Measurements from ENCODE around the gene MED28. TPM values are rescaled to one million over a fixed set of nuclear protein-coding genes. Genes with fewer than 3 reads are reported as not detected.
"Not testable (repeated sequence)": the region's sequence is repeated elsewhere in the genome, so short reads cannot be mapped to it uniquely, and the experiment has no call there.

MED28 gene
- 10 to 100 TPM; 53.4 to 56.3 TPM for total RNA-seq

- ATAC-seq: peak; percentile 92
- Mint-ChIP-seq H3K4me3 (peak within 1 kb of the TSS; percentile 95), H3K36me3 (peaks cover 15% of the 10 kb centered on the region), H3K9me3 (ENCODE audit: low read depth) (no peaks in the 10 kb centered on the region), H3K27me3 (no peaks in the 10 kb centered on the region), H3K4me1 (peaks cover 45% of the 10 kb centered on the region), H3K27ac (peak within 1 kb of the TSS; percentile 96)
- CTCF ChIA-PET: interaction anchor here (1.1 to 2.3 kb wide), 5 partner anchors 18 to 202 kb away, joined by 3 to 13 read pairs (median 4); partner anchors contain the start of gene DCAF16
- DNase-seq: peak; percentile 98
Measured at GRCh38 chr4:17614416-17615299, at the start of gene MED28. MED28 (plus strand) TSS chr4:17614641; CDS start chr4:17614655, 14 bp downstream.

GRCh38 chr4:17565846-17566245 is 48.6 kb upstream of the MED28 start:
- ATAC-seq (no peak), DNase-seq (no peak)
- H3K27me3 Mint-ChIP-seq: peaks cover 11% of the 10 kb centered on the region
- no peak overlapping the region for H3K4me3 Mint-ChIP-seq
- CTCF ChIA-PET: no interaction called here
- no peaks in the 10 kb centered on the region for H3K36me3 Mint-ChIP-seq
- no peak overlapping the region for H3K27ac Mint-ChIP-seq
- H3K4me1 Mint-ChIP-seq: no peaks in the 10 kb centered on the region
- no peaks in the 10 kb centered on the region for H3K9me3 Mint-ChIP-seq (ENCODE audit: low read depth)

- ATAC-seq (no peak), DNase-seq (no peak)
- Mint-ChIP-seq H3K4me3 (no peak overlapping the region), H3K9me3 (ENCODE audit: low read depth) (no peaks in the 10 kb centered on the region), H3K27ac (no peak overlapping the region), H3K27me3 (peaks cover 11% of the 10 kb centered on the region), H3K36me3 (no peaks in the 10 kb centered on the region), H3K4me1 (no peaks in the 10 kb centered on the region)
- CTCF ChIA-PET: no interaction called here
Measured at GRCh38 chr4:17567271-17567670, 47.2 kb upstream of the MED28 start.

GRCh38 chr4:17574206-17574605 is 40.2 kb upstream of the MED28 start:
- CTCF ChIA-PET: interaction anchor here (0.9 to 2.0 kb wide), 3 partner anchors 25 to 235 kb away, joined by 3 to 13 read pairs (median 7); partner anchors contain the start of genes DCAF16 and NCAPG

GRCh38 chr4:17575177-17575576 is 39.3 kb upstream of the MED28 start:
- ATAC-seq; H3K4me3 Mint-ChIP-seq; H3K9me3 Mint-ChIP-seq (ENCODE audit: low read depth); H3K27ac Mint-ChIP-seq; H3K27me3 Mint-ChIP-seq; DNase-seq: not testable (repeated sequence)
- Mint-ChIP-seq H3K36me3 (peaks cover 20% of the 10 kb centered on the region), H3K4me1 (peaks cover 29% of the 10 kb centered on the region)
- CTCF ChIA-PET: interaction anchor here (0.9 to 2.0 kb wide), 3 partner anchors 26 to 234 kb away, joined by 3 to 13 read pairs (median 7); partner anchors contain the start of genes DCAF16 and NCAPG

More at GRCh38 chr4:17574206-17574605, 40.2 kb upstream of the MED28 start:
- Mint-ChIP-seq H3K27ac (no peak overlapping the region), H3K9me3 (ENCODE audit: low read depth) (no peaks in the 10 kb centered on the region), H3K4me3 (no peak overlapping the region), H3K36me3 (peaks cover 12% of the 10 kb centered on the region), H3K4me1 (peaks cover 20% of the 10 kb centered on the region), H3K27me3 (no peaks in the 10 kb centered on the region)
- no peak for DNase-seq
- no peak for ATAC-seq

GRCh38 chr4:17576932-17577664 is 37.3 kb upstream of the MED28 start, which contains the start of gene LAP3:
LAP3 (plus strand) TSS chr4:17577198; CDS start chr4:17577466, 268 bp downstream.
- Mint-ChIP-seq H3K4me3 (peak within 1 kb of the TSS; percentile 92), H3K36me3 (peaks cover 38% of the 10 kb centered on the region), H3K4me1 (peaks cover 43% of the 10 kb centered on the region), H3K27me3 (no peaks in the 10 kb centered on the region), H3K9me3 (ENCODE audit: low read depth) (no peaks in the 10 kb centered on the region), H3K27ac (peak within 1 kb of the TSS; percentile 100)
- CTCF ChIA-PET: interaction anchor here (1.2 to 1.5 kb wide), 2 partner anchors 28 to 36 kb away, joined by 4 to 7 read pairs; no protein-coding TSS in a partner anchor
- peak; percentile 87 for ATAC-seq
- peak; percentile 99 for DNase-seq

GRCh38 chr4:17577665-17578481 is 36.6 kb upstream of the MED28 start:
- H3K27me3 Mint-ChIP-seq: no peaks in the 10 kb centered on the region
- peaks cover 44% of the 10 kb centered on the region for H3K4me1 Mint-ChIP-seq
- CTCF ChIA-PET: interaction anchor here (0.7 to 1.5 kb wide), 7 partner anchors 17 to 239 kb away, joined by 3 to 18 read pairs (median 3); partner anchors contain the start of genes DCAF16 and NCAPG
- H3K36me3 Mint-ChIP-seq: peaks cover 41% of the 10 kb centered on the region
- peak overlapping the region; percentile 92 for H3K4me3 Mint-ChIP-seq
- DNase-seq (peak; percentile 64), ATAC-seq (peak; percentile 13)
- no peaks in the 10 kb centered on the region for H3K9me3 Mint-ChIP-seq (ENCODE audit: low read depth)
- H3K27ac Mint-ChIP-seq: peak overlapping the region; percentile 100

GRCh38 chr4:17578482-17578891 is 36.0 kb upstream of the MED28 start:
- peak overlapping the region; percentile 100 for H3K27ac Mint-ChIP-seq
- DNase-seq: peak; percentile 55
- H3K4me3 Mint-ChIP-seq: peak overlapping the region; percentile 92
- CTCF ChIA-PET: interaction anchor here (0.7 to 1.5 kb wide), 7 partner anchors 16 to 239 kb away, joined by 3 to 18 read pairs (median 3); partner anchors contain the start of genes DCAF16 and NCAPG
- no peaks in the 10 kb centered on the region for H3K9me3 Mint-ChIP-seq (ENCODE audit: low read depth)
- peaks cover 44% of the 10 kb centered on the region for H3K4me1 Mint-ChIP-seq
- ATAC-seq: peak; percentile 22
- peaks cover 48% of the 10 kb centered on the region for H3K36me3 Mint-ChIP-seq
- no peaks in the 10 kb centered on the region for H3K27me3 Mint-ChIP-seq

- H3K27ac Mint-ChIP-seq: peak overlapping the region; percentile 40
- no peaks in the 10 kb centered on the region for H3K27me3 Mint-ChIP-seq
- H3K36me3 Mint-ChIP-seq: peaks cover 70% of the 10 kb centered on the region
- no peaks in the 10 kb centered on the region for H3K9me3 Mint-ChIP-seq (ENCODE audit: low read depth)
- ATAC-seq: no peak
- CTCF ChIA-PET: no interaction called here
- no peak for DNase-seq
- no peak overlapping the region for H3K4me3 Mint-ChIP-seq
- H3K4me1 Mint-ChIP-seq: peaks cover 44% of the 10 kb centered on the region
Measured at GRCh38 chr4:17580969-17581368, 33.5 kb upstream of the MED28 start.

- no peaks in the 10 kb centered on the region for H3K27me3 Mint-ChIP-seq
- no peaks in the 10 kb centered on the region for H3K9me3 Mint-ChIP-seq (ENCODE audit: low read depth)
- H3K36me3 Mint-ChIP-seq: peaks cover 83% of the 10 kb centered on the region
- H3K4me1 Mint-ChIP-seq: peaks cover 39% of the 10 kb centered on the region
- CTCF ChIA-PET: no interaction called here
- ATAC-seq (no peak), DNase-seq (no peak)
- H3K4me3 Mint-ChIP-seq: no peak overlapping the region
- H3K27ac Mint-ChIP-seq: no peak overlapping the region
Measured at GRCh38 chr4:17583276-17583675, 31.2 kb upstream of the MED28 start.

GRCh38 chr4:17583941-17584340 is 30.5 kb upstream of the MED28 start:
- Mint-ChIP-seq H3K27me3 (no peaks in the 10 kb centered on the region), H3K27ac (no peak overlapping the region), H3K4me3 (no peak overlapping the region), H3K36me3 (peaks cover 83% of the 10 kb centered on the region), H3K4me1 (peaks cover 36% of the 10 kb centered on the region), H3K9me3 (ENCODE audit: low read depth) (no peaks in the 10 kb centered on the region)
- ATAC-seq: no peak
- CTCF ChIA-PET: interaction anchor here (1.2 kb wide), 1 partner anchor 52 kb away, joined by 3 read pairs; no protein-coding TSS in a partner anchor
- no peak for DNase-seq

GRCh38 chr4:17584521-17585213 is 29.8 kb upstream of the MED28 start:
- Mint-ChIP-seq H3K27ac (no peak overlapping the region), H3K4me1 (peaks cover 30% of the 10 kb centered on the region), H3K36me3 (peaks cover 80% of the 10 kb centered on the region), H3K27me3 (no peaks in the 10 kb centered on the region), H3K9me3 (ENCODE audit: low read depth) (no peaks in the 10 kb centered on the region), H3K4me3 (no peak overlapping the region)
- ATAC-seq (no peak), DNase-seq (no peak)
- CTCF ChIA-PET: interaction anchor here (0.6 to 1.2 kb wide), 3 partner anchors 35 to 849 kb away, joined by 3 read pairs; no protein-coding TSS in a partner anchor

Measured in activated CD8-positive, alpha-beta memory T cell treated with anti-CD3 and anti-CD28 coated beads, Interleukin-2, amount 10 ng/mL, durations not matched to agents 7 days and 5 days (primary cell).